Body of pancreas (tissue), 4 donors: ENCODE measurements around the gene CRTC2. TPM values are rescaled to one million over a fixed set of nuclear protein-coding genes. Genes with fewer than 3 reads are reported as not detected.

Experiments used
- ATAC-seq: fragments of 150-250 bp; one replicate; pipeline ENCODE4 v1.9.1; 2016
- DNase-seq, 4 donors: peaks; one replicate each; pipeline ENCODE4 v3.0.0-alpha.2; 2019
- H3K27ac ChIP-seq, 4 donors: fragments of 200-600 bp; sonication (generic); 1 replicate in 3 of 4; 2 replicates in 1 of 4; pipeline versions ENCODE4 v1.5.1 to v1.6.1; 2016 to 2019; ENCODE audit warnings: mild to moderate bottlenecking in 1 of 4, mixed read lengths in 1 of 4, moderate library complexity in 1 of 4
- H3K27me3 ChIP-seq, 2 donors: fragments of 200-600 bp; sonication (generic); one replicate each; pipeline ENCODE4 v1.6.0; 2016; ENCODE audit warnings: mild to moderate bottlenecking in 1 of 2
- H3K36me3 ChIP-seq, 2 donors: fragments of 200-600 bp; sonication (generic); replicated peaks in 1 of 2; 2 replicates each; pipeline ENCODE4 v1.5.1; 2016; ENCODE audit warnings: low read depth in 2 of 2; ENCODE audit not compliant: insufficient read depth in 1 of 2
- H3K4me1 ChIP-seq: fragments of 200-600 bp; sonication (generic); one replicate; pipeline ENCODE4 v1.6.0; 2016
- H3K4me3 ChIP-seq, 2 donors: fragments of 200-600 bp; sonication (generic); 1 replicate in 1 of 2; 2 replicates in 1 of 2; pipeline ENCODE4 v1.5.1; 2016 to 2019
- H3K9me3 ChIP-seq, 3 donors: fragments of 200-600 bp; sonication (generic); 1 replicate in 2 of 3; 2 replicates in 1 of 3; pipeline ENCODE4 v1.5.1; 2016
- CTCF ChIP-seq, 7 experiments: fragments of 450-650 bp in 4 of 7; fragments of 200-600 bp in 3 of 7; sonication (generic) in 3 of 7; IDR thresholded peaks; one replicate each; pipeline ENCODE4 v1.5.1; 2016 to 2019; ENCODE audit warnings: antibody characterized with exemption in 7 of 7
- POLR2A ChIP-seq, 3 donors: fragments of 450-650 bp; IDR thresholded peaks; one replicate each; pipeline ENCODE4 v1.6.1; 2016; ENCODE audit warnings: antibody characterized with exemption in 3 of 3, mild to moderate bottlenecking in 2 of 3
- WGBS, 2 donors: methylation state at CpG; one replicate each; pipeline ENCODE4 v1.1.5; 2017; 5-methylcytosine and 5-hydroxymethylcytosine counted together
- intact Hi-C: fragments of 100-400 bp; cut with DNase I; formaldehyde crosslinking; loops from one replicate; pipeline ENCODE4 v1.15.1; 2023
- total RNA-seq, 2 donors: library from RNA; depleted of rRNA; stranded (reverse); fragments of >200 nt; gene quantifications; one replicate each; pipeline ENCODE4 v1.1.0, GENCODE V29; 2016

Gene CRTC2
- total RNA-seq, 2 donors from 2014 or later: 15.2 to 15.8 TPM

GRCh38 chr1:153944827-153945117 lies 13.6 kb downstream of the CRTC2 start:
- Histone ChIP-seq H3K4me1 (peaks cover 26% of the 10 kb centered on the region), H3K27ac (peak overlapping the region in 3 of 4 donors; percentile 85 to 95 (median 95)), H3K9me3 (no peaks in the 10 kb centered on the region), H3K36me3 (peaks cover 3 to 5% of the 10 kb centered on the region in 2 donors), H3K27me3 (no peaks in the 10 kb centered on the region), H3K4me3 (no peak overlapping the region)
- intact Hi-C loops: loop anchor here (10.0 kb wide), 1 partner anchor 140 kb away; no protein-coding TSS in a partner anchor
- 58 to 73% methylated on average over 3 of the region's 3 CpGs for WGBS, 2 donors
- DNase-seq (no peak), ATAC-seq (no peak)
- TF ChIP-seq CTCF (IDR thresholded peaks at IDR 0.05) (no peak), POLR2A (IDR thresholded peaks at IDR 0.05) (no peak)

GRCh38 chr1:153944005-153944826 lies 14.2 kb downstream of the CRTC2 start:
- Histone ChIP-seq H3K27ac (peak overlapping the region in 2 of 4 donors; percentile 95), H3K27me3 (no peaks in the 10 kb centered on the region), H3K9me3 (no peaks in the 10 kb centered on the region), H3K4me3 (no peak overlapping the region), H3K4me1 (peaks cover 26% of the 10 kb centered on the region), H3K36me3 (peaks cover 3 to 6% of the 10 kb centered on the region in 2 donors)
- intact Hi-C loops: loop anchor here (10.0 kb wide), 1 partner anchor 139 kb away; no protein-coding TSS in a partner anchor
- no peak for TF ChIP-seq CTCF (IDR thresholded peaks at IDR 0.05)
- no peak for TF ChIP-seq POLR2A (IDR thresholded peaks at IDR 0.05)
- DNase-seq: no peak
- WGBS, 2 donors: 73 to 85% methylated on average over 11 to 15 of the region's 15 CpGs
- no peak for ATAC-seq

- intact Hi-C loops: loop anchor here (10.0 kb wide), 1 partner anchor 138 kb away; no protein-coding TSS in a partner anchor
- Histone ChIP-seq H3K27ac (no peak overlapping the region), H3K4me1 (peaks cover 26% of the 10 kb centered on the region), H3K4me3 (no peak overlapping the region), H3K27me3 (no peaks in the 10 kb centered on the region), H3K36me3 (peaks cover 3 to 4% of the 10 kb centered on the region in 2 donors), H3K9me3 (no peaks in the 10 kb centered on the region)
- 89 to 100% methylated on average over 3 to 11 of the region's 11 CpGs for WGBS, 2 donors
- TF ChIP-seq CTCF (IDR thresholded peaks at IDR 0.05) (no peak), POLR2A (IDR thresholded peaks at IDR 0.05) (no peak)
- DNase-seq (no peak), ATAC-seq (no peak)
Measured at GRCh38 chr1:153942766-153943549, 15.5 kb downstream of the CRTC2 start.

- WGBS, 2 donors: 93 to 95% methylated on average over 23 to 34 of the region's 34 CpGs
- peaks cover 26% of the 10 kb centered on the region for H3K4me1 ChIP-seq
- ATAC-seq (no peak), DNase-seq (no peak)
- TF ChIP-seq POLR2A (IDR thresholded peaks at IDR 0.05) (no peak), CTCF (IDR thresholded peaks at IDR 0.05) (no peak)
- H3K36me3 ChIP-seq: peaks cover 3 to 9% of the 10 kb centered on the region in 2 donors
- intact Hi-C loops: loop anchor here (10.0 kb wide), 1 partner anchor 137 kb away; no protein-coding TSS in a partner anchor
- no peak overlapping the region for H3K27ac ChIP-seq
- no peaks in the 10 kb centered on the region for H3K27me3 ChIP-seq
- no peak overlapping the region for H3K4me3 ChIP-seq
- no peaks in the 10 kb centered on the region for H3K9me3 ChIP-seq
Measured at GRCh38 chr1:153941826-153942725, 16.3 kb downstream of the CRTC2 start.
